GM12892 (cell line): ENCODE data around the gene PAPSS2.

Experiments
- POLR2A ChIP-seq: IDR thresholded peaks from 2 replicates; pipeline ENCODE4 v1.6.1; 2011; ENCODE audit warnings: low read depth, low read length, control low read depth
- POLR2AphosphoS5 ChIP-seq: IDR thresholded peaks from 2 replicates; pipeline ENCODE4 v1.6.1; 2011; ENCODE audit warnings: low read depth, low read length, control low read depth

DNA sequence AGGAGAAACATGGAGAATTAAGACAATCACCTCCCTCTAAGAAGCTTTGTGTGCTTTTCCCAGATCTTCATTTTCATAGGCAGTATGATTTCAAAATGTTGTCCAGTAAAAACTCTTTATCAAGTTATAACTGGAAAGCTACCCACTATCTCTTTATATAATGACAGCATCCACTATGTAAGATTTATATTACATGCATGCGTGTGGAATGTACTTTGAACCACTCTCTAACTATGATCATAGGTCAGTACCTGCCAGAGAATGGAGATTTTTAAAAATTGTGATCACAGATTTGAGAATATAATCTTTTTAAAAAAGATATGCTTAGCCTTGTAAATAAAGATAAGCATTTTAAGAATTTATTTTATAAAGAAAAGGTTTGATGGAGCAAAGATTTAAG lies 17.9 kb downstream of the PAPSS2 start:
- TF ChIP-seq POLR2A, result no peak
- TF ChIP-seq POLR2AphosphoS5, result no peak
